GM12878 (cell line): Measurements from ENCODE around the gene ZDHHC18. TPM values are rescaled to one million over a fixed set of nuclear protein-coding genes. Genes with fewer than 3 reads are reported as not detected.
"Not testable (repeated sequence)": the region's sequence is repeated elsewhere in the genome, so short reads cannot be mapped to it uniquely, and the experiment has no call there.

Source experiments
- ATAC-seq: fragments of 200-7000 bp; cut with Tn5 transposase; 3 replicates; pipeline ENCODE4 v1.9.1; 2020; ENCODE audit warnings: mild to moderate bottlenecking, moderate library complexity
- BruUV-seq: library from RNA; stranded (reverse); fragments of 400-500 nt; replicated peaks from 2 replicates; lab custom pipeline; 2021; lab: Mats Ljungman, UMichigan
- CTCF ChIA-PET: fragments of 300-600 bp; sonication (Branson Sonifier 250); formaldehyde crosslinking; extraction: SDS; loops from one replicate; lab custom pipeline; 2021; ENCODE audit warnings: inconsistent platforms; lab: Yijun Ruan, JAX
- POLR2A ChIA-PET: fragments of 350-600 bp; formaldehyde crosslinking; extraction: SDS; loops from one replicate; lab custom pipeline; 2021; ENCODE audit warnings: inconsistent platforms; lab: Charles Lee
- RAD21 ChIA-PET: fragments of 300-600 bp; sonication (Branson Sonifier 250); formaldehyde crosslinking; loops from one replicate; lab custom pipeline; 2023; ENCODE audit warnings: antibody characterized with exemption; ENCODE audit not compliant: unreplicated experiment; lab: Charles Lee
- SMC1A ChIA-PET: fragments of 300-600 bp; sonication (Branson Sonifier 250); formaldehyde crosslinking; loops from one replicate; lab custom pipeline; 2023; ENCODE audit not compliant: unreplicated experiment, uncharacterized antibody; lab: Charles Lee
- DNase-seq: peaks from one replicate; pipeline ENCODE4 v3.0.0-alpha.2; 2011; ENCODE audit warnings: low read depth, low spot score
- FAIRE-seq: peaks from 3 replicates; lab custom pipeline; 2011; peaks lifted over from hg19 to GRCh38; lab: Jason Lieb, UNC
- H2AFZ ChIP-seq: 2 replicates; pipeline ENCODE4 v1.6.0; 2011; ENCODE audit warnings: low read depth, low read length, control low read depth; ENCODE audit not compliant: control insufficient read depth
- H3K27ac ChIP-seq: 2 replicates; pipeline ENCODE4 v1.5.1; 2011; ENCODE audit warnings: control low read depth; ENCODE audit not compliant: control insufficient read depth, insufficient read depth
- H3K27me3 ChIP-seq, 2 experiments: replicated peaks in 1 of 2; 2 replicates each; pipeline versions ENCODE4 v1.6.0 to v1.6.1; 2011; ENCODE audit warnings: low read length in 1 of 2; ENCODE audit not compliant: control insufficient read depth in 2 of 2, insufficient read depth in 2 of 2
- H3K36me3 ChIP-seq, 2 experiments: 2 replicates each; pipeline ENCODE4 v1.5.1; 2011; ENCODE audit warnings: low read length in 1 of 2; ENCODE audit not compliant: control insufficient read depth in 2 of 2, insufficient read depth in 2 of 2
- H3K4me1 ChIP-seq: 2 replicates; pipeline ENCODE4 v1.6.1; 2011; ENCODE audit warnings: mild to moderate bottlenecking, low read length, moderate library complexity, mixed read lengths; ENCODE audit not compliant: control insufficient read depth, insufficient read depth
- H3K4me2 ChIP-seq: 2 replicates; pipeline ENCODE4 v1.6.0; 2011; ENCODE audit warnings: control low read depth; ENCODE audit not compliant: control insufficient read depth, insufficient read depth
- H3K4me3 ChIP-seq: fragments of 200-600 bp; sonication (generic); 2 replicates; pipeline ENCODE4 v1.5.1; 2016
- H3K79me2 ChIP-seq: 2 replicates; pipeline ENCODE4 v1.6.0; 2011; ENCODE audit warnings: low read length; ENCODE audit not compliant: control insufficient read depth, insufficient read depth
- H3K9ac ChIP-seq: 2 replicates; pipeline ENCODE4 v1.8.0; 2011; ENCODE audit warnings: low read length, control low read depth, mixed read lengths; ENCODE audit not compliant: control insufficient read depth, insufficient read depth
- H3K9me3 ChIP-seq: replicated peaks from 3 replicates; pipeline ENCODE4 v1.5.1; 2011; ENCODE audit warnings: mild to moderate bottlenecking, low read length; ENCODE audit not compliant: control insufficient read depth, insufficient read depth
- H4K20me1 ChIP-seq: 2 replicates; pipeline ENCODE4 v1.6.0; 2011; ENCODE audit not compliant: control insufficient read depth, insufficient read depth
- MTA2 ChIP-seq: fragments of 450-650 bp; IDR thresholded peaks from 2 replicates; pipeline ENCODE4 v1.6.1; 2016; ENCODE audit warnings: low read depth, mild to moderate bottlenecking, moderate library complexity
- ZBTB4 ChIP-seq: fragments of 450-650 bp; formaldehyde crosslinking; IDR thresholded peaks from 2 replicates; pipeline ENCODE4 v1.4.0; 2022; ENCODE audit warnings: mild to moderate bottlenecking, moderate library complexity
- WGBS: methylation state at CpG from one replicate; pipeline ENCODE4 v1.1.6; 2016; ENCODE audit warnings: low lambda C conversion rate; ENCODE audit not compliant: insufficient replicate concordance, insufficient coverage; ENCODE audit errors: missing lambda C conversion rate; 5-methylcytosine and 5-hydroxymethylcytosine counted together
- in situ Hi-C: fragments of 300-500 bp; cut with MboI; formaldehyde crosslinking; loops from 9 replicates; pipeline ENCODE4 v1.14.3; 2018; ENCODE audit warnings: mixed read lengths
- intact Hi-C: fragments of 100-400 bp; cut with micrococcal nuclease; formaldehyde crosslinking; loops from one replicate; pipeline ENCODE4 v1.14.2; 2022; ENCODE audit not compliant: unreplicated experiment
- polyA plus RNA-seq, 11 experiments: library from polyadenylated mRNA; depleted of rRNA in 4 of 11; unstranded in 6 of 11; stranded (reverse) in 5 of 11; fragments of >200 nt; fragmentation: Nextera tagmentation in 4 of 11; fragmentation: Illumina TruSeq in 1 of 11; extraction: Ambion mirVana in 4 of 11; extraction: Trizol in 1 of 11; gene quantifications; 1 replicate in 1 of 11; 2 replicates in 10 of 11; pipeline versions ENCODE4 v1.2.1 to v1.2.3, GENCODE V29; 2011 to 2016; ENCODE audit warnings: inconsistent platforms in 2 of 11, missing spikeins in 2 of 11, low read depth in 1 of 11
- total RNA-seq, 4 experiments: library from RNA; depleted of rRNA in 3 of 4; stranded (reverse); fragments of >200 nt in 3 of 4; fragmentation: Illumina TruSeq in 1 of 4; extraction: Trizol in 1 of 4; gene quantifications; 2 replicates each; pipeline versions ENCODE4 v1.2.1 to v1.2.3, GENCODE V29; 2013 to 2021
- TF ChIP-seq, protein P1 (sequence below), 3 experiments: IDR thresholded peaks in 2 of 3; conservative IDR thresholded peaks in 1 of 3; 2 replicates each; pipeline ENCODE4 v1.5.1; 2011; ENCODE audit warnings: low read depth in 3 of 3, low read length in 3 of 3, mild to moderate bottlenecking in 3 of 3, control low read depth in 2 of 3, moderate library complexity in 2 of 3, inconsistent platforms in 1 of 3, mixed read lengths in 1 of 3; ENCODE audit not compliant: control insufficient read depth in 2 of 3, insufficient read depth in 1 of 3; ENCODE audit errors: extremely low read depth in 1 of 3
- TF ChIP-seq, protein P2 (sequence below): fragments of 450-650 bp; IDR thresholded peaks from 2 replicates; pipeline ENCODE4 v1.6.1; 2017; ENCODE audit warnings: mild to moderate bottlenecking, moderate library complexity

The ZDHHC18 gene
- total and polyA plus RNA-seq, 10 of the 15 experiments (the other 5 are each of a cell fraction or from before 2014, with no cell fraction given): 0.40 to 81.2 (median 21.3) TPM

DNA sequence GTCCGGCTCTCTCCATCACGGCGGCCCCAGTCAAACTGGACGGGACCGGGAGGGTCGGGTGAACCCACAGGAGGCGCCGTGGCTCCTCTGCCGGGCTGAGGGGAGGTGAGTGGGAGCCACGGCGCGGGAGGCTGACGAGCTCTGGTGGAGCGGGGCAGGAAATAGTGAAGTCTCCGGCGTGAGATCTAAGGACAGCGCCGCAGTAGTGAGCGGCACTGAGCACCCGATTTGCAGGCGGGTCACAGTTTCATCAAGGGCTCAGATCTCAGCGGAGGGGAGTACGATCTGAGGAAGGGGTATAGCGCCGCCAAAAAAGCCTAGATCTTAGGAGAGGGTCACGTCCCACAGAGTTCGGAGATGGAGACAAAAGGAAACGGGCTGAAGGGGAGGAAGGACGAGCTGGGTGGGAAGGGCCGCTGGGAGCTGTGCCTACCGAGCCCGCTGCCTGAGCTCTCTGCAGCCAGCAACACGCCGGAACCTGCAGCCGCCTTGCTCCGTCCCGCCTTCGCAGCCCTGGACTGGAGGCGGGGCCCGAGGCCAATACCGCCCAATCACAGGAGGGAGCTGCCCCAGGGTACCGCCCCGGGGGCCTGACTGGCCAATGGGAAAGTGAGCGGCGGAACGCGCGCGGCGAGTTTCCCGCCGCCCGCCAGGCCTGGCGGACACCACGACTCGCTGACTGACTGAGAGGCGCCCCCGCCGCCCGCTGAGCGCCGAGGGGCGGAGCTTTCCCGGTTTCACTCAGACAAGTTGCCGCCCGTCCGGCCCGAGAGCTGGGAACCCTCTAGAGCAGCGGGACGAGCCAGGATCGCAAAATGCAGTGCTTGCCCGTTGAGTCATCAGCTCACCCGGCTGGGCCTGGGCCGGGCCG lies 38.4 kb downstream of the ZDHHC18 start (continued):
- TF ChIP-seq, protein P1, sequence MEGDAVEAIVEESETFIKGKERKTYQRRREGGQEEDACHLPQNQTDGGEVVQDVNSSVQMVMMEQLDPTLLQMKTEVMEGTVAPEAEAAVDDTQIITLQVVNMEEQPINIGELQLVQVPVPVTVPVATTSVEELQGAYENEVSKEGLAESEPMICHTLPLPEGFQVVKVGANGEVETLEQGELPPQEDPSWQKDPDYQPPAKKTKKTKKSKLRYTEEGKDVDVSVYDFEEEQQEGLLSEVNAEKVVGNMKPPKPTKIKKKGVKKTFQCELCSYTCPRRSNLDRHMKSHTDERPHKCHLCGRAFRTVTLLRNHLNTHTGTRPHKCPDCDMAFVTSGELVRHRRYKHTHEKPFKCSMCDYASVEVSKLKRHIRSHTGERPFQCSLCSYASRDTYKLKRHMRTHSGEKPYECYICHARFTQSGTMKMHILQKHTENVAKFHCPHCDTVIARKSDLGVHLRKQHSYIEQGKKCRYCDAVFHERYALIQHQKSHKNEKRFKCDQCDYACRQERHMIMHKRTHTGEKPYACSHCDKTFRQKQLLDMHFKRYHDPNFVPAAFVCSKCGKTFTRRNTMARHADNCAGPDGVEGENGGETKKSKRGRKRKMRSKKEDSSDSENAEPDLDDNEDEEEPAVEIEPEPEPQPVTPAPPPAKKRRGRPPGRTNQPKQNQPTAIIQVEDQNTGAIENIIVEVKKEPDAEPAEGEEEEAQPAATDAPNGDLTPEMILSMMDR (IDR thresholded peaks at IDR 0.05 in 2 of 3, conservative IDR thresholded peaks at IDR 0.05 in 1 of 3; ENCODE audit: control insufficient read depth in 2 of 3, extremely low read depth in 1 of 3, insufficient read depth in 1 of 3, low read depth in 3 of 3, low read length in 3 of 3): no peak
- TF ChIP-seq, protein P2, sequence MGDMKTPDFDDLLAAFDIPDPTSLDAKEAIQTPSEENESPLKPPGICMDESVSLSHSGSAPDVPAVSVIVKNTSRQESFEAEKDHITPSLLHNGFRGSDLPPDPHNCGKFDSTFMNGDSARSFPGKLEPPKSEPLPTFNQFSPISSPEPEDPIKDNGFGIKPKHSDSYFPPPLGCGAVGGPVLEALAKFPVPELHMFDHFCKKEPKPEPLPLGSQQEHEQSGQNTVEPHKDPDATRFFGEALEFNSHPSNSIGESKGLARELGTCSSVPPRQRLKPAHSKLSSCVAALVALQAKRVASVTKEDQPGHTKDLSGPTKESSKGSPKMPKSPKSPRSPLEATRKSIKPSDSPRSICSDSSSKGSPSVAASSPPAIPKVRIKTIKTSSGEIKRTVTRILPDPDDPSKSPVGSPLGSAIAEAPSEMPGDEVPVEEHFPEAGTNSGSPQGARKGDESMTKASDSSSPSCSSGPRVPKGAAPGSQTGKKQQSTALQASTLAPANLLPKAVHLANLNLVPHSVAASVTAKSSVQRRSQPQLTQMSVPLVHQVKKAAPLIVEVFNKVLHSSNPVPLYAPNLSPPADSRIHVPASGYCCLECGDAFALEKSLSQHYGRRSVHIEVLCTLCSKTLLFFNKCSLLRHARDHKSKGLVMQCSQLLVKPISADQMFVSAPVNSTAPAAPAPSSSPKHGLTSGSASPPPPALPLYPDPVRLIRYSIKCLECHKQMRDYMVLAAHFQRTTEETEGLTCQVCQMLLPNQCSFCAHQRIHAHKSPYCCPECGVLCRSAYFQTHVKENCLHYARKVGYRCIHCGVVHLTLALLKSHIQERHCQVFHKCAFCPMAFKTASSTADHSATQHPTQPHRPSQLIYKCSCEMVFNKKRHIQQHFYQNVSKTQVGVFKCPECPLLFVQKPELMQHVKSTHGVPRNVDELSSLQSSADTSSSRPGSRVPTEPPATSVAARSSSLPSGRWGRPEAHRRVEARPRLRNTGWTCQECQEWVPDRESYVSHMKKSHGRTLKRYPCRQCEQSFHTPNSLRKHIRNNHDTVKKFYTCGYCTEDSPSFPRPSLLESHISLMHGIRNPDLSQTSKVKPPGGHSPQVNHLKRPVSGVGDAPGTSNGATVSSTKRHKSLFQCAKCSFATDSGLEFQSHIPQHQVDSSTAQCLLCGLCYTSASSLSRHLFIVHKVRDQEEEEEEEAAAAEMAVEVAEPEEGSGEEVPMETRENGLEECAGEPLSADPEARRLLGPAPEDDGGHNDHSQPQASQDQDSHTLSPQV: no peak
- TF ChIP-seq ZBTB4 (CRISPR knock-in tag) (no peak), MTA2 (no peak)

DNA sequence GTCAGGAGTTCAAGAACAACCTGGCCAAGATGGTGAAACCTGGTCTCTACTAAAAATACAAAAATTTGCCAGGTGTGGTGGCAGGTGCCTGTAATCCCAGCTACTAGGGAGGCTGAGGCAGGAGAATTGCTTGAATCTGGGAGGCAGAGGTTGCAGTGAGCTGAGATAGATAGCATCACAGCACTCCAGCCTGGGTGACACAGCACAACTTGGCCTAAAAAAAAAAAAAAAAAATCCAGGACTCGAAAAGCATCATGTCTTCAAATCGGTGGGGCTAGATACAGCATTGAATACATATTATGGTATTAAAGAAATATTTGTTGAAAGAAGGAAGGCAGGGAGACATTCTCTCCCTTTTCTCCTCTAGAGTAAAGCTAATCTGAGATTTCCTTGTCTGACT lies 46.6 kb downstream of the ZDHHC18 start:
- H3K27ac ChIP-seq, H4K20me1 ChIP-seq, BruUV-seq, FAIRE-seq, H3K9ac ChIP-seq, ATAC-seq, DNase-seq, H3K27me3 ChIP-seq, H3K79me2 ChIP-seq, H2AFZ ChIP-seq, H3K9me3 ChIP-seq, H3K4me2 ChIP-seq, in situ Hi-C loops, H3K4me3 ChIP-seq, H3K4me1 ChIP-seq, intact Hi-C loops, H3K36me3 ChIP-seq: not testable (repeated sequence)
- ChIA-PET POLR2A (interaction anchor here (0.7 to 1.0 kb wide), 2 partner anchors 8 to 14 kb away, joined by 3 read pairs; no protein-coding TSS in a partner anchor), SMC1A (interaction anchor here (0.5 to 1.3 kb wide), 5 partner anchors 8 to 174 kb away, joined by 3 to 4 read pairs (median 3); no protein-coding TSS in a partner anchor), RAD21 (interaction anchor here (1.3 to 1.4 kb wide), 2 partner anchors 62 to 63 kb away, joined by 3 to 7 read pairs; no protein-coding TSS in a partner anchor), CTCF (interaction anchor here (1.0 to 1.9 kb wide), 6 partner anchors 8 to 196 kb away, joined by 3 to 10 read pairs (median 4); no protein-coding TSS in a partner anchor)
- WGBS: 93% methylated on average over 2 of the region's 2 CpGs
